ENCODE measurements around the gene RABGAP1.

- TF ChIP-seq POLR2A (IDR thresholded peaks at IDR 0.05; ENCODE audit: low read depth, low read length): no peak
- no peak for TF ChIP-seq TAF1 (IDR thresholded peaks at IDR 0.05; ENCODE audit: low read depth, low read length)
- no peak for TF ChIP-seq POLR2AphosphoS5 (IDR thresholded peaks at IDR 0.05; ENCODE audit: low read depth, low read length)
- TF ChIP-seq SPI1 (IDR thresholded peaks at IDR 0.05; ENCODE audit: low read depth, low read length): no peak
- no peak for TF ChIP-seq PAX5 (IDR thresholded peaks at IDR 0.05; ENCODE audit: insufficient read depth, low read length, severe bottlenecking)
- no peak for TF ChIP-seq POU2F2 (IDR thresholded peaks at IDR 0.05; ENCODE audit: low read depth, low read length)
Observed at GRCh38 chr9:123043081-123043939, 102.5 kb downstream of the RABGAP1 start.

Data from GM12891 (cell line).